Peyer's patch (tissue), 4 donors: ENCODE results near the gene ZNF580.

Experiments used
- CTCF ChIP-seq, 6 experiments: fragments of 450-650 bp in 4 of 6; fragments of 200-600 bp in 2 of 6; sonication (generic) in 1 of 6; IDR thresholded peaks; one replicate each; pipeline ENCODE4 v1.5.1; 2017 to 2019; ENCODE audit warnings: antibody characterized with exemption in 6 of 6, mild to moderate bottlenecking in 3 of 6, moderate library complexity in 1 of 6
- POLR2A ChIP-seq, 2 donors: fragments of 450-650 bp; IDR thresholded peaks; one replicate each; pipeline ENCODE4 v1.5.1; 2017; ENCODE audit warnings: antibody characterized with exemption in 2 of 2, mild to moderate bottlenecking in 2 of 2, moderate library complexity in 2 of 2

DNA sequence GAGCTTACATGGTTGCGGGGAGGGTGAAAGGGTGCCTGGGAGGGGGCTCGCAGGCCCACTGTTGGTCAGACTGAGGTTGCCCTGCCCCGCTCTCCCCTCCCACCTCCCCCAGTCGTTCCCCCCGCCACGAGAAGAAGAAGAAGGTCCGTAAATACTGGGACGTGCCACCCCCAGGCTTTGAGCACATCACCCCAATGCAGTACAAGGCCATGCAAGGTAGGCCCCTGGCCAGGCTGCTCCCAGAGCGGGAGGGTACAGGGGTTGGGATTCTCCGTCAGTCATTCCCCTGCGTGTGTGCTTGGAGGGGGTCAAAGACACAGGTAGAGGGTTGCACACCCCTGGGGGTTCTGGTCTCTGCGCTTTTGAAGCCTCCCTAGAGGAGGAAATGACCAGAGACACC, 19.6 kb downstream of the ZNF580 start:
- TF ChIP-seq CTCF (IDR thresholded peaks at IDR 0.05) = no peak
- TF ChIP-seq POLR2A (IDR thresholded peaks at IDR 0.05) = no peak
